ENCODE data around the gene HLA-DQA2. TPM values are rescaled to one million over a fixed set of nuclear protein-coding genes. Genes with fewer than 3 reads are reported as not detected.
"Not testable (repeated sequence)": the region's sequence is repeated elsewhere in the genome, so short reads cannot be mapped to it uniquely, and the experiment has no call there.

Gene HLA-DQA2
- total and polyA plus RNA-seq, 4 experiments from 2014 or later = 0.77 TPM; not detected in 3

DNA sequence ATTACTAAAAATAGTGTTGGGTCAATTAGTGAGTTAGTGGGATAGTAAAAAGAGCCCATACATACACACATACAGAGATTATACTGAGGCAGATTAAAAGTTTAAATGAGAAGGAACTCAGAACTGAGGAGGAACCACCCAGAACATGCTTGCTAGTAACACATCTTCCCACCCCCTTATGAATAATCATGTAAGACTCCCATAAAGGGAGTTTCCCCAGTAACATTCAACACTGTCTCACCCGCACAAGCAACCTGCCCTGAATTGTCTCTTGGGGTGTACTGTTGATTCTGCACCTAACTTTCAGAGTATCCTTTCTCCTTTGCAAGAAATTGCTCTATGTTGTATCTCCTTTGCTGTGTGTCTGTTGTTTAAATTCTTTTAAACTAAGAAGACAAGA is 33.2 kb downstream of the HLA-DQA2 start:
- H3K4me3 Mint-ChIP-seq = no peak overlapping the region
- H3K4me3 ChIP-seq (ENCODE audit: low read length in 2 of 2) = no peak overlapping the region
- no peaks in the 10 kb centered on the region for H3K36me3 Mint-ChIP-seq
- no peak overlapping the region for H3K27ac ChIP-seq (ENCODE audit: low read depth, low read length)
- POLR2A ChIA-PET (ENCODE audit: partially characterized antibody) = no interaction called here
- H3K27ac Mint-ChIP-seq = no peak overlapping the region
- no peaks in the 10 kb centered on the region for H3K36me3 ChIP-seq (ENCODE audit: insufficient read depth, low read length)
- no peaks in the 10 kb centered on the region for H3K4me1 Mint-ChIP-seq
- CTCF ChIA-PET (ENCODE audit: partially characterized antibody) = interaction anchor here (1.2 kb wide), 1 partner anchor 8 kb away, joined by 3 read pairs; no protein-coding TSS in a partner anchor
- no peaks in the 10 kb centered on the region for H3K9me3 Mint-ChIP-seq
- H3K9me3 ChIP-seq (ENCODE audit: control insufficient read depth in 1 of 2, low read length in 2 of 2) = no peaks in the 10 kb centered on the region
- intact Hi-C loops (cut with micrococcal nuclease) = no loop called here
- H3K27me3 ChIP-seq (ENCODE audit: insufficient read depth, low read length) = peaks cover 18% of the 10 kb centered on the region
- H3K27me3 Mint-ChIP-seq = peaks cover 31 to 42% of the 10 kb centered on the region in 2 donors
- no peak for DNase-seq
- H3K4me1 ChIP-seq (ENCODE audit: insufficient read depth, low read length) = no peaks in the 10 kb centered on the region

DNA sequence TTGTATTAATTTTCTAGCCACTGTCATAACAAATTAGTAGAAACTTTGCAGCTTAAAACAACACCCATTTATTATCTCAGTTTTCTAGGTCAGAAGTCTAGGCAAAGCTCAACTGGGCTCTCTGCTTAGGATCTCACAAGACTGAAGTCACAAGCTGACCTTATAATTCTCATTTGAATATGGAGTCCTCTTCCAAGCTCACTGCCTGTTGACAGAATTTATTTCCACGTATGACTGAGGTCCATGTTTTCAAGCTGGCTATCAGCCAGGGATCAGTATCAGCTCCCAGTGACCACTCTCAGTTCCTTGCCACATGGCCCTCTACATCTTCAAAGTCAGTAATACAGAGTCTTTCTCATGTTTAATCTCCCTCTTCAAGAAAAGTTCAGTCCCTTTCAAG is 33.9 kb downstream of the HLA-DQA2 start:
- H3K9me3 ChIP-seq (ENCODE audit: control insufficient read depth in 1 of 2, low read length in 2 of 2) = no peaks in the 10 kb centered on the region
- ChIA-PET POLR2A (ENCODE audit: partially characterized antibody) (no interaction called here), CTCF (ENCODE audit: partially characterized antibody) (interaction anchor here (0.8 to 1.2 kb wide), 2 partner anchors 8 to 21 kb away, joined by 3 read pairs; no protein-coding TSS in a partner anchor)
- H3K9me3 Mint-ChIP-seq = no peaks in the 10 kb centered on the region
- H3K27me3 ChIP-seq (ENCODE audit: insufficient read depth, low read length) = peaks cover 18% of the 10 kb centered on the region
- H3K4me1 Mint-ChIP-seq = no peaks in the 10 kb centered on the region
- no peak overlapping the region for H3K4me3 Mint-ChIP-seq
- no peak overlapping the region for H3K4me3 ChIP-seq (ENCODE audit: low read length in 2 of 2)
- H3K36me3 ChIP-seq (ENCODE audit: insufficient read depth, low read length) = no peaks in the 10 kb centered on the region
- no peaks in the 10 kb centered on the region for H3K4me1 ChIP-seq (ENCODE audit: insufficient read depth, low read length)
- no peaks in the 10 kb centered on the region for H3K36me3 Mint-ChIP-seq
- H3K27ac Mint-ChIP-seq = no peak overlapping the region
- H3K27ac ChIP-seq (ENCODE audit: low read depth, low read length) = no peak overlapping the region
- H3K27me3 Mint-ChIP-seq = peaks cover 30 to 37% of the 10 kb centered on the region in 2 donors
- intact Hi-C loops (cut with micrococcal nuclease) = no loop called here
- DNase-seq = no peak

DNA sequence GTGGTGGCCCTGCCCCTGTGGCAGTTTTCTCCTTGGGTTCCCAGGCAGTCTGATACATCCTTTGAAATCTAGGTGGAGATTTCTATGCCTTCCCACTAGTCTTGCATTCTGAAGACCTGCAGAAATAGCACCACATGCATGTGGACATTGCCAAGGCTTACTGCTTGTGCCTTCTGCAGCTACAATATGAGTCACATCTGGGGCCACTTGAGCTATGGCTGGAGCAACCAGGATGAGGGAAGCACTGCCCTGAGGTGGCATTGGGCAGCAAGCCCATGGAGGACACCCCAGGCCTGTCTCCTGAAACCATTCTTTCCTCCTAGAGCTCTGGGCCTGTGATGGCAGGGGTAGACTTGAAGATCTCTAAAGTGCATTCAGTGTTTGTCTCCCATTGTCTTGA is 37.8 kb downstream of the HLA-DQA2 start:
- H3K4me3 Mint-ChIP-seq = no peak overlapping the region
- no peaks in the 10 kb centered on the region for H3K27me3 ChIP-seq (ENCODE audit: insufficient read depth, low read length)
- H3K27me3 Mint-ChIP-seq = peaks cover 21 to 25% of the 10 kb centered on the region in 2 donors
- POLR2A ChIA-PET (ENCODE audit: partially characterized antibody) = no interaction called here
- H3K4me1 ChIP-seq (ENCODE audit: insufficient read depth, low read length) = no peaks in the 10 kb centered on the region
- no peak overlapping the region for H3K4me3 ChIP-seq (ENCODE audit: low read length in 2 of 2)
- no peaks in the 10 kb centered on the region for H3K4me1 Mint-ChIP-seq
- peaks cover 0 to 16% (median 10%) of the 10 kb centered on the region in 8 donors for H3K9me3 Mint-ChIP-seq
- no peak overlapping the region for H3K27ac ChIP-seq (ENCODE audit: low read depth, low read length)
- H3K36me3 ChIP-seq (ENCODE audit: insufficient read depth, low read length) = no peaks in the 10 kb centered on the region
- intact Hi-C loops (cut with micrococcal nuclease) = no loop called here
- no peak for DNase-seq
- no peaks in the 10 kb centered on the region for H3K9me3 ChIP-seq (ENCODE audit: control insufficient read depth in 1 of 2, low read length in 2 of 2)
- no peaks in the 10 kb centered on the region for H3K36me3 Mint-ChIP-seq
- CTCF ChIA-PET (ENCODE audit: partially characterized antibody) = no interaction called here
- no peak overlapping the region for H3K27ac Mint-ChIP-seq

DNA sequence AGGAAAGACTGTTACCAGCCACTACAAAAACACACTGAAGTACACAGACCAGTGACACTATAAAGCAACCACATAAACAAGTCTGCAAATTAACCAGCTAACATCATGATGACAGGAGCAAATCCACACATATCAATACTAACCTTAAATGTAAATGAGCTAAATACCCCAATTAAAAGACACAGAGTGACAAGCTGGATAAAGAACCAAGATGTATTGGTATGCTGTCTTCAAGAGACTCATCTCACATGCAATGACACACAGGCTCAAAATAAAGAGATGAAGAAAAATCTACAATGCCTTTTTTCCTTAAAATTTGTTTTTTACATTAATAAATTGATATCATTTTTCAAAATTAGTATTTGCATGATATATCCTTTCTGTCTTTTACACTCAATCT is 41.7 kb downstream of the HLA-DQA2 start:
- Mint-ChIP-seq H3K27me3 (peaks cover 23 to 29% of the 10 kb centered on the region in 2 donors), H3K9me3 (peaks cover 0 to 16% (median 10%) of the 10 kb centered on the region in 8 donors)
- H3K36me3 Mint-ChIP-seq; H3K27ac ChIP-seq (ENCODE audit: low read depth, low read length); DNase-seq; H3K4me3 ChIP-seq (ENCODE audit: low read length in 2 of 2); POLR2A ChIA-PET (ENCODE audit: partially characterized antibody); H3K27me3 ChIP-seq (ENCODE audit: insufficient read depth, low read length); intact Hi-C loops (cut with micrococcal nuclease); H3K27ac Mint-ChIP-seq; H3K4me1 Mint-ChIP-seq; H3K36me3 ChIP-seq (ENCODE audit: insufficient read depth, low read length); H3K4me3 Mint-ChIP-seq; H3K4me1 ChIP-seq (ENCODE audit: insufficient read depth, low read length); H3K9me3 ChIP-seq (ENCODE audit: control insufficient read depth in 1 of 2, low read length in 2 of 2): not testable (repeated sequence)
- CTCF ChIA-PET (ENCODE audit: partially characterized antibody) = interaction anchor here (1.4 to 2.0 kb wide), 2 partner anchors 12 to 369 kb away, joined by 4 to 6 read pairs; no protein-coding TSS in a partner anchor

DNA sequence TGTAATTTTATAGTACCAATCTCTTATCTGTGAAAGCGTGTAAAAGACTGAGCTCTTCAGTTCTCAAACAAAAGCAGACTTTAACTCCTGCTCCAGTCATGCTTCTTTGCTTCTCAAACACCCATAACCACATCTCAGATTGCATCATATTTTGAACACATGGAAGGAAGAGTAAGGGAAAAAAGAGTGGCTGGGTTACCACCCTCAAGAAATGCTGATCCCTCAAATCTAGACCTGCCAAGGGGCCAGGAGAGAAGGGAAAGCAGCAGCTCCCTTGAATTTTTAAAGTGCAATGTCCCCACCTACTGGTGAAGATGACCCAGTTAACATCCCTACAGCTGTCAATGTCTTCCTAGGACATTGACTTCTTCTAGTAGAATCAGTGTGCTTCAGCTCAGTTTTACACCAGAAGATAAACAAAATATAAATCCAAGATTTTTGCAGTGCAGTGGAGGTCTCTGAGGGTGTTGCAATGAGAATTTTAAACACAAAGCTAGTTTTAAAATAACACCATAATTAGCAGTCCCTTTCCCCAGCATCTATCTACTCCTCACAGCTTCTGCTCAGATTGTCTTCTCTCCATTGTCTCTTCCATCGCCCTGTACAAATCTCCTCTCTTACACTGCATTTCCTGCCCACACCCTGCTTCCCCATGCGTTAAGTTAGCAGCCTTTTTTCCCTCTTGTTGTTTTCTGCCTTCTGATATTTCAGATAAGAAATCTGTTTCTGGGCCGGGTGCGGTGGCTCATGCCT is 44.8 kb downstream of the HLA-DQA2 start:
- Mint-ChIP-seq H3K4me3 (no peak overlapping the region), H3K4me1 (no peaks in the 10 kb centered on the region), H3K27ac (peak overlapping the region in 1 of 7 donors; percentile 71), H3K36me3 (no peaks in the 10 kb centered on the region), H3K9me3 (peaks cover 0 to 16% (median 10%) of the 10 kb centered on the region in 8 donors), H3K27me3 (peaks cover 25 to 26% of the 10 kb centered on the region in 2 donors)
- H3K9me3 ChIP-seq (ENCODE audit: control insufficient read depth in 1 of 2, low read length in 2 of 2) = no peaks in the 10 kb centered on the region
- no peaks in the 10 kb centered on the region for H3K36me3 ChIP-seq (ENCODE audit: insufficient read depth, low read length)
- H3K4me1 ChIP-seq (ENCODE audit: insufficient read depth, low read length) = no peaks in the 10 kb centered on the region
- POLR2A ChIA-PET (ENCODE audit: partially characterized antibody) = interaction anchor here (0.6 to 0.8 kb wide), 2 partner anchors 53 to 63 kb away, joined by 3 read pairs; partner anchors contain the start of gene TAP2
- no peak overlapping the region for H3K4me3 ChIP-seq (ENCODE audit: low read length in 2 of 2)
- H3K27ac ChIP-seq (ENCODE audit: low read depth, low read length) = no peak overlapping the region
- CTCF ChIA-PET (ENCODE audit: partially characterized antibody) = interaction anchor here (0.6 to 8.2 kb wide), 21 partner anchors 9 to 738 kb away, joined by 3 to 109 read pairs (median 4); partner anchors contain the start of gene HLA-DRA
- no peaks in the 10 kb centered on the region for H3K27me3 ChIP-seq (ENCODE audit: insufficient read depth, low read length)
- intact Hi-C loops (cut with micrococcal nuclease) = loop anchor here (1.0 kb wide), 2 partner anchors 354 to 373 kb away; no protein-coding TSS in a partner anchor
- peak in 4 of 5 donors; percentile 34 to 47 (median 42) for DNase-seq

DNA sequence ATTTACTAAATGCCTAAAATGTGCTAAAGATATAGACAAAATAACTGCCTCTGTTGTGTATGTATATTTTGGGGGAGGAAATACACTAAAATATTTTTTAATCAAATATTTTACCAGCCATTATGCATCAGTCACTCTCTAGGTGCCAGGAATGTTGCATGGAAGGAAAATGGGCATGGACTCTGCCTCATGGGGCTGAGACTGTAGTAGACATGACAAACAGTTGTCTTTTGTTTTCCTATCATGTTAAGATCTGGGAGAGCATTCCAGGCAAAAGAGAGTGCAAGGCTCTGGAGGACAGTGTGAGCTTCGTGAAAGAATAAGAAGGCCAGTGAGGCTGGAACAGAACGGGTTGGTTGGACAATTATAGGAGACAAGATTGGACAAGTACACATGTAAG is 49.1 kb downstream of the HLA-DQA2 start:
- Histone ChIP-seq H3K27me3 (ENCODE audit: insufficient read depth, low read length) (peaks cover 13% of the 10 kb centered on the region), H3K27ac (ENCODE audit: low read depth, low read length) (no peak overlapping the region), H3K36me3 (ENCODE audit: insufficient read depth, low read length) (no peaks in the 10 kb centered on the region), H3K9me3 (ENCODE audit: control insufficient read depth in 1 of 2, low read length in 2 of 2) (no peaks in the 10 kb centered on the region), H3K4me3 (ENCODE audit: low read length in 2 of 2) (no peak overlapping the region), H3K4me1 (ENCODE audit: insufficient read depth, low read length) (no peaks in the 10 kb centered on the region)
- no peak for DNase-seq
- no peaks in the 10 kb centered on the region for H3K36me3 Mint-ChIP-seq
- H3K27ac Mint-ChIP-seq = no peak overlapping the region
- peaks cover 43 to 54% of the 10 kb centered on the region in 2 donors for H3K27me3 Mint-ChIP-seq
- no peak overlapping the region for H3K4me3 Mint-ChIP-seq
- intact Hi-C loops (cut with micrococcal nuclease) = no loop called here
- H3K4me1 Mint-ChIP-seq = peaks cover 2 to 9% (median 5%) of the 10 kb centered on the region in 4 donors
- ChIA-PET POLR2A (ENCODE audit: partially characterized antibody) (no interaction called here), CTCF (ENCODE audit: partially characterized antibody) (interaction anchor here (8.2 kb wide), 1 partner anchor 376 kb away, joined by 109 read pairs; no protein-coding TSS in a partner anchor)
- H3K9me3 Mint-ChIP-seq = no peaks in the 10 kb centered on the region

DNA sequence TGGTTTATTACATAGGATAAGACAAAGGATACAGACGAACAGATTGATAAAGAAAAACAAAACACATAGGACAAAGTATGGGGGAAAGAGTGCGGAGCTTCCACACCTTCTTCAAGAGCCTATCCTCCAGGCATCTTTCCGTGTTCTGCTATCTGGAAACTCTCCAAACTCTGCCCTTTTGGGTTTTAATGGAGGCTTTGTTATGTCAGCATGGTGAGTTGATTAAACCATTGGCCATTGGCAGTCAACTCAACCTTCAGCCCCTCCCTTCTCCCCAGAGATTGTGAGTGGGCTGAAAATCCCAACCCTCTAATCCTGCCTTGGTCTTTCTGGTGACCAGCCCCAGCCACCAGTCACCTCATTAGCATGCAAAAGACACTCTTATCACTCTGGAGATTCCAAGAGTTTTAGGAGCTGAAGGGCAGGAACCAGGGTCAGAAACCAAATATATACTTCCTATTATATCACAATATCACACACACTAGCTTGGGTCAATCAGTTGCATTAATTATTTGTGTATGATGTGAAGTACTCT is 51.8 kb downstream of the HLA-DQA2 start:
- no peaks in the 10 kb centered on the region for H3K36me3 Mint-ChIP-seq
- intact Hi-C loops (cut with micrococcal nuclease) = no loop called here
- peaks cover 17% of the 10 kb centered on the region for H3K27me3 ChIP-seq (ENCODE audit: insufficient read depth, low read length)
- POLR2A ChIA-PET (ENCODE audit: partially characterized antibody) = no interaction called here
- CTCF ChIA-PET (ENCODE audit: partially characterized antibody) = interaction anchor here (0.9 to 2.2 kb wide), 3 partner anchors 29 to 379 kb away, joined by 3 to 21 read pairs (median 4); no protein-coding TSS in a partner anchor
- peaks cover 10 to 20% (median 13%) of the 10 kb centered on the region in 4 donors for H3K4me1 Mint-ChIP-seq
- no peak overlapping the region for H3K4me3 Mint-ChIP-seq
- no peak overlapping the region for H3K27ac ChIP-seq (ENCODE audit: low read depth, low read length)
- no peak for DNase-seq
- peaks cover 9% of the 10 kb centered on the region for H3K4me1 ChIP-seq (ENCODE audit: insufficient read depth, low read length)
- no peaks in the 10 kb centered on the region for H3K36me3 ChIP-seq (ENCODE audit: insufficient read depth, low read length)
- H3K27ac Mint-ChIP-seq = no peak overlapping the region
- no peak overlapping the region for H3K4me3 ChIP-seq (ENCODE audit: low read length in 2 of 2)
- H3K9me3 Mint-ChIP-seq = no peaks in the 10 kb centered on the region
- peaks cover 43 to 57% of the 10 kb centered on the region in 2 donors for H3K27me3 Mint-ChIP-seq
- no peaks in the 10 kb centered on the region for H3K9me3 ChIP-seq (ENCODE audit: control insufficient read depth in 1 of 2, low read length in 2 of 2)
